DOHH2 (cell line): Measurements from ENCODE around the gene MAN2A1.

Source experiments
- H3F3A ChIP-seq: fragments of 200-600 bp; sonication (generic), shearing (Covaris generic); 2 replicates; pipeline ENCODE4 v1.6.0; 2016; ENCODE audit warnings: antibody characterized with exemption, mild to moderate bottlenecking; ENCODE audit not compliant: control insufficient read depth, insufficient read depth
- H3K27ac ChIP-seq: fragments of 200-600 bp; sonication (generic); 2 replicates; pipeline ENCODE4 v1.5.1; 2014; ENCODE audit warnings: low read depth, mild to moderate bottlenecking, low read length, moderate library complexity
- H3K27me3 ChIP-seq: fragments of 200-600 bp; sonication (generic); 2 replicates; pipeline ENCODE4 v1.6.1; 2014; ENCODE audit warnings: mild to moderate bottlenecking, low read length, mixed read lengths; ENCODE audit not compliant: control insufficient read depth
- H3K36me3 ChIP-seq: fragments of 200-600 bp; sonication (generic); 2 replicates; pipeline ENCODE4 v1.6.1; 2014; ENCODE audit warnings: mild to moderate bottlenecking, low read length, moderate library complexity, mixed read lengths; ENCODE audit not compliant: control insufficient read depth
- H3K4me1 ChIP-seq: fragments of 200-600 bp; sonication (generic); 2 replicates; pipeline ENCODE4 v1.6.1; 2014; ENCODE audit warnings: mild to moderate bottlenecking, low read length, mixed read lengths; ENCODE audit not compliant: control insufficient read depth
- H3K4me2 ChIP-seq: fragments of 200-600 bp; sonication (generic); 2 replicates; pipeline ENCODE4 v1.6.0; 2014; ENCODE audit warnings: mild to moderate bottlenecking, low read length, moderate library complexity
- H3K4me3 ChIP-seq: fragments of 200-600 bp; sonication (generic); 2 replicates; pipeline ENCODE4 v1.5.1; 2014; ENCODE audit warnings: mild to moderate bottlenecking, low read length, mixed read lengths
- H3K79me2 ChIP-seq: fragments of 200-600 bp; sonication (generic); 2 replicates; pipeline ENCODE4 v1.6.1; 2014; ENCODE audit warnings: mild to moderate bottlenecking, low read length, mixed read lengths; ENCODE audit not compliant: control insufficient read depth
- H3K9me2 ChIP-seq: fragments of 200-600 bp; sonication (generic); replicated peaks from 2 replicates; pipeline ENCODE4 v1.6.1; 2014; ENCODE audit warnings: mild to moderate bottlenecking, low read length, mixed read lengths; ENCODE audit not compliant: control insufficient read depth
- H3K9me3 ChIP-seq: fragments of 200-600 bp; sonication (generic); 2 replicates; pipeline ENCODE4 v1.6.1; 2014; ENCODE audit warnings: antibody characterized with exemption, low read length, mixed read lengths; ENCODE audit not compliant: control insufficient read depth, insufficient read depth
- H4K20me1 ChIP-seq: fragments of 200-600 bp; sonication (generic); 2 replicates; pipeline ENCODE4 v1.6.0; 2014; ENCODE audit warnings: low read depth, mild to moderate bottlenecking, antibody characterized with exemption, low read length, moderate library complexity; ENCODE audit not compliant: control insufficient read depth, insufficient read depth
- EZH2phosphoT487 ChIP-seq: fragments of 200-600 bp; sonication (generic); IDR thresholded peaks from 2 replicates; pipeline ENCODE4 v1.6.1; 2017; ENCODE audit warnings: borderline replicate concordance, mild to moderate bottlenecking, antibody characterized with exemption, low read length, moderate library complexity, mixed read lengths
- TF ChIP-seq, protein P1 (sequence below): fragments of 200-600 bp; sonication (generic); IDR thresholded peaks from one replicate; pipeline ENCODE4 v1.5.1; 2014; ENCODE audit warnings: antibody characterized with exemption, mild to moderate bottlenecking, low read depth, low read length; ENCODE audit not compliant: poor library complexity, severe bottlenecking

Gene MAN2A1

GRCh38 chr5:109899163-109899535 is 209.4 kb downstream of the MAN2A1 start:
- no peaks in the 10 kb centered on the region for H3K79me2 ChIP-seq
- no peaks in the 10 kb centered on the region for H3F3A ChIP-seq
- H3K27ac ChIP-seq, result no peak overlapping the region
- no peaks in the 10 kb centered on the region for H3K27me3 ChIP-seq
- no peaks in the 10 kb centered on the region for H3K9me2 ChIP-seq
- H3K4me3 ChIP-seq, result no peak overlapping the region
- H3K4me2 ChIP-seq, result no peak overlapping the region
- no peaks in the 10 kb centered on the region for H4K20me1 ChIP-seq
- no peaks in the 10 kb centered on the region for H3K36me3 ChIP-seq
- TF ChIP-seq, protein P1, sequence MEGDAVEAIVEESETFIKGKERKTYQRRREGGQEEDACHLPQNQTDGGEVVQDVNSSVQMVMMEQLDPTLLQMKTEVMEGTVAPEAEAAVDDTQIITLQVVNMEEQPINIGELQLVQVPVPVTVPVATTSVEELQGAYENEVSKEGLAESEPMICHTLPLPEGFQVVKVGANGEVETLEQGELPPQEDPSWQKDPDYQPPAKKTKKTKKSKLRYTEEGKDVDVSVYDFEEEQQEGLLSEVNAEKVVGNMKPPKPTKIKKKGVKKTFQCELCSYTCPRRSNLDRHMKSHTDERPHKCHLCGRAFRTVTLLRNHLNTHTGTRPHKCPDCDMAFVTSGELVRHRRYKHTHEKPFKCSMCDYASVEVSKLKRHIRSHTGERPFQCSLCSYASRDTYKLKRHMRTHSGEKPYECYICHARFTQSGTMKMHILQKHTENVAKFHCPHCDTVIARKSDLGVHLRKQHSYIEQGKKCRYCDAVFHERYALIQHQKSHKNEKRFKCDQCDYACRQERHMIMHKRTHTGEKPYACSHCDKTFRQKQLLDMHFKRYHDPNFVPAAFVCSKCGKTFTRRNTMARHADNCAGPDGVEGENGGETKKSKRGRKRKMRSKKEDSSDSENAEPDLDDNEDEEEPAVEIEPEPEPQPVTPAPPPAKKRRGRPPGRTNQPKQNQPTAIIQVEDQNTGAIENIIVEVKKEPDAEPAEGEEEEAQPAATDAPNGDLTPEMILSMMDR, result no peak
- no peak for TF ChIP-seq EZH2phosphoT487
- no peaks in the 10 kb centered on the region for H3K4me1 ChIP-seq
- H3K9me3 ChIP-seq, result no peaks in the 10 kb centered on the region

DNA sequence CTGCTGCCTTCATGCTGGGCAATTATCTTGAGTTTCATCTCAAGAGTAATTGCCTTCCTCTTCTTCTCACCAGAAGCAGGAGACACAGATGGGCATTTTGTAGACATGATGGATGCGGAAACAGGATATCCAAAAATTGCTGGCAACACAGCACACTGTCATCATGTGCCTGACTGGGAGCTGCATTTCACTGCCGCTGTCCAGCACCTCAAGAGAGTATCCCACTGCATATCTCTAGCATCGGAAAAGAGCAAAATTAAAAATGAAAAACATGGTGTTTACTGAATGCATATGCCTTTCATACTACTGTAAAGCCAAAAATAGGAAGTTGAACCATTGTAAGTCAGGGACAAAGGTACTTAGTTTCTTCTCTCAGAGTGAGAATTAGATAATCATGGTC is 210.7 kb downstream of the MAN2A1 start:
- Histone ChIP-seq H3K4me2 (no peak overlapping the region), H3F3A (no peaks in the 10 kb centered on the region), H4K20me1 (no peaks in the 10 kb centered on the region), H3K36me3 (no peaks in the 10 kb centered on the region), H3K4me3 (no peak overlapping the region), H3K27ac (no peak overlapping the region), H3K79me2 (no peaks in the 10 kb centered on the region), H3K9me2 (no peaks in the 10 kb centered on the region), H3K4me1 (no peaks in the 10 kb centered on the region), H3K9me3 (no peaks in the 10 kb centered on the region), H3K27me3 (no peaks in the 10 kb centered on the region)
- no peak for TF ChIP-seq EZH2phosphoT487
- TF ChIP-seq, protein P1, result no peak

GRCh38 chr5:109900911-109901627 is 211.3 kb downstream of the MAN2A1 start:
- Histone ChIP-seq H3K4me3 (no peak overlapping the region), H3K27ac (no peak overlapping the region), H3K9me2 (no peaks in the 10 kb centered on the region), H3K4me1 (no peaks in the 10 kb centered on the region), H3K27me3 (no peaks in the 10 kb centered on the region), H3K36me3 (no peaks in the 10 kb centered on the region), H4K20me1 (no peaks in the 10 kb centered on the region), H3F3A (no peaks in the 10 kb centered on the region), H3K4me2 (no peak overlapping the region), H3K9me3 (no peaks in the 10 kb centered on the region), H3K79me2 (no peaks in the 10 kb centered on the region)
- no peak for TF ChIP-seq EZH2phosphoT487
- TF ChIP-seq, protein P1, result no peak
